B cell (primary cell): Measurements from ENCODE around the gene DOCK4. TPM values are rescaled to one million over a fixed set of nuclear protein-coding genes. Genes with fewer than 3 reads are reported as not detected.

Experiments
- ATAC-seq: fragments of 200-7000 bp; cut with Tn5 transposase; one replicate; pipeline ENCODE4 v1.10.0; 2021; ENCODE audit warnings: low read depth, mild to moderate bottlenecking, moderate number of reproducible peaks, moderate library complexity
- CTCF ChIA-PET: fragments of 350-600 bp; sonication (Branson Sonifier 250); formaldehyde crosslinking; loops from one replicate; lab custom pipeline; 2021; ENCODE audit warnings: antibody characterized with exemption, inconsistent platforms; lab: Charles Lee
- POLR2A ChIA-PET: fragments of 350-600 bp; sonication (Branson Sonifier 250); formaldehyde crosslinking; loops from one replicate; lab custom pipeline; 2021; ENCODE audit warnings: antibody characterized with exemption; lab: Charles Lee
- DNase-seq: peaks from one replicate; pipeline ENCODE4 v3.0.0; 2013
- H2AFZ ChIP-seq: 2 replicates; pipeline ENCODE4 v1.6.1; 2012; ENCODE audit warnings: mild to moderate bottlenecking, low read depth, low read length; ENCODE audit not compliant: insufficient read depth, poor library complexity, severe bottlenecking
- H3K27ac ChIP-seq, 2 donors: 1 replicate in 1 of 2; 2 replicates in 1 of 2; pipeline ENCODE4 v1.5.1; 2012 to 2013; ENCODE audit warnings: low read length in 2 of 2, mild to moderate bottlenecking in 2 of 2, moderate library complexity in 1 of 2
- H3K27me3 ChIP-seq, 4 experiments: fragments of 200-600 bp in 1 of 4; sonication (generic) in 1 of 4; replicated peaks in 1 of 4; 1 replicate in 2 of 4; 2 replicates in 2 of 4; pipeline versions ENCODE4 v1.6.1 to v1.7.0; 2013 to 2016; ENCODE audit warnings: low read length in 3 of 4, mild to moderate bottlenecking in 2 of 4, mixed read lengths in 1 of 4, moderate library complexity in 1 of 4; ENCODE audit not compliant: insufficient read depth in 4 of 4, control insufficient read depth in 3 of 4; ENCODE audit errors: control extremely low read depth in 1 of 4
- H3K36me3 ChIP-seq, 2 experiments: replicated peaks in 1 of 2; 1 replicate in 1 of 2; 2 replicates in 1 of 2; pipeline versions ENCODE4 v1.6.1 to v1.7.1; 2013; ENCODE audit warnings: low read length in 1 of 2; ENCODE audit not compliant: insufficient read depth in 2 of 2, control insufficient read depth in 1 of 2; ENCODE audit errors: control extremely low read depth in 1 of 2, extremely low read depth in 1 of 2
- H3K4me1 ChIP-seq, 2 donors: fragments of 200-600 bp in 1 of 2; sonication (generic) in 1 of 2; 1 replicate in 1 of 2; 2 replicates in 1 of 2; pipeline versions ENCODE4 v1.5.1 to v1.6.1; 2013 to 2017; ENCODE audit warnings: low read length in 2 of 2; ENCODE audit not compliant: control insufficient read depth in 2 of 2, insufficient read depth in 2 of 2
- H3K4me2 ChIP-seq: replicated peaks from 2 replicates; pipeline ENCODE3; 2012; ENCODE audit warnings: mild to moderate bottlenecking, low read depth, low read length; ENCODE audit not compliant: poor library complexity, severe bottlenecking
- H3K4me3 ChIP-seq, 5 experiments: fragments of 200-600 bp in 1 of 5; sonication (generic) in 1 of 5; 1 replicate in 3 of 5; 2 replicates in 2 of 5; pipeline versions ENCODE4 v1.5.1 to v1.7.0; 2011 to 2016; ENCODE audit warnings: low read length in 4 of 5, mild to moderate bottlenecking in 4 of 5, low read depth in 2 of 5, control low read depth in 1 of 5, moderate library complexity in 1 of 5; ENCODE audit not compliant: insufficient read depth in 1 of 5; ENCODE audit errors: control extremely low read depth in 1 of 5, extremely low read depth in 1 of 5
- H3K79me2 ChIP-seq: fragments of 200-600 bp; sonication (generic); one replicate; pipeline ENCODE4 v1.6.0; 2016; ENCODE audit warnings: low read length; ENCODE audit not compliant: control insufficient read depth, insufficient read depth
- H3K9ac ChIP-seq: fragments of 200-600 bp; sonication (generic); 2 replicates; pipeline ENCODE4 v1.6.1; 2017; ENCODE audit warnings: mild to moderate bottlenecking, low read length, moderate library complexity
- H3K9me3 ChIP-seq, 3 donors: one replicate each; pipeline versions ENCODE4 v1.6.1 to v1.7.1; 2013; ENCODE audit warnings: low read length in 2 of 3; ENCODE audit not compliant: control insufficient read depth in 2 of 3, insufficient read depth in 1 of 3; ENCODE audit errors: control extremely low read depth in 1 of 3
- H4K20me1 ChIP-seq: 2 replicates; pipeline ENCODE4 v1.6.0; 2012; ENCODE audit warnings: mild to moderate bottlenecking, low read length; ENCODE audit not compliant: insufficient read depth, control insufficient read depth, poor library complexity, severe bottlenecking
- H3K27ac Mint-ChIP-seq: one replicate; pipeline ENCODE4 v1.8.0; 2021; ENCODE audit warnings: mixed read lengths
- H3K27me3 Mint-ChIP-seq: one replicate; pipeline ENCODE4 v1.8.0; 2021; ENCODE audit warnings: mixed read lengths
- H3K4me1 Mint-ChIP-seq: one replicate; pipeline ENCODE4 v1.8.0; 2021; ENCODE audit warnings: mixed read lengths
- H3K4me3 Mint-ChIP-seq: one replicate; pipeline ENCODE4 v1.8.0; 2021; ENCODE audit warnings: mixed read lengths
- H3K9me3 Mint-ChIP-seq: one replicate; pipeline ENCODE4 v1.8.0; 2022; ENCODE audit warnings: mixed read lengths; ENCODE audit not compliant: insufficient read depth
- CTCF ChIP-seq: fragments of 200-600 bp; IDR thresholded peaks from one replicate; pipeline ENCODE4 v1.8.0; 2022; ENCODE audit warnings: antibody characterized with exemption, mild to moderate bottlenecking
- EZH2 ChIP-seq: IDR thresholded peaks from 2 replicates; pipeline ENCODE4 v1.6.1; 2012; ENCODE audit warnings: borderline replicate concordance, low read depth, mild to moderate bottlenecking, moderate library complexity, low read length; ENCODE audit not compliant: insufficient read depth, poor library complexity, severe bottlenecking
- WGBS: methylation state at CpG from one replicate; pipeline ENCODE4 v1.1.5; 2013; ENCODE audit warnings: missing lambda C conversion rate; ENCODE audit not compliant: insufficient coverage; 5-methylcytosine and 5-hydroxymethylcytosine counted together
- intact Hi-C: fragments of 100-400 bp; cut with micrococcal nuclease; formaldehyde crosslinking; loops from one replicate; pipeline ENCODE4 v1.10.0; 2022
- polyA plus RNA-seq: library from polyadenylated mRNA; depleted of rRNA; stranded (reverse); fragments of >200 nt; gene quantifications from 2 replicates; pipeline ENCODE4 v1.2.3, GENCODE V29; 2012
- total RNA-seq, 2 donors: library from RNA; stranded (reverse); fragments of 120-200 nt in 1 of 2; gene quantifications; 1 replicate in 1 of 2; 2 replicates in 1 of 2; pipeline versions ENCODE4 v1.2.3 to v1.2.4, GENCODE V29; 2013 to 2022

The DOCK4 gene
- total and polyA plus RNA-seq, 2 donors (not counting 1 experiment from before 2014, with no cell fraction given): 0.03 to 4.1 TPM

GRCh38 chr7:111867348-111867931 lies 338.8 kb downstream of the DOCK4 start:
- TF ChIP-seq EZH2 (no peak), CTCF (no peak)
- H3K4me3 Mint-ChIP-seq: no peak overlapping the region
- ATAC-seq: no peak
- H3K9ac ChIP-seq: no peak overlapping the region
- H3K79me2 ChIP-seq: no peaks in the 10 kb centered on the region
- H3K27me3 ChIP-seq: no peaks in the 10 kb centered on the region
- 91% methylated on average over 3 of the region's 5 CpGs for WGBS
- no peaks in the 10 kb centered on the region for H3K9me3 ChIP-seq
- no peaks in the 10 kb centered on the region for H3K4me1 ChIP-seq
- H3K27ac Mint-ChIP-seq: no peak overlapping the region
- H3K9me3 Mint-ChIP-seq: no peaks in the 10 kb centered on the region
- H4K20me1 ChIP-seq: no peaks in the 10 kb centered on the region
- H3K27ac ChIP-seq: no peak overlapping the region
- H2AFZ ChIP-seq: no peak overlapping the region
- DNase-seq: no peak
- intact Hi-C loops: no loop called here
- H3K4me2 ChIP-seq: no peak overlapping the region
- H3K36me3 ChIP-seq: no peaks in the 10 kb centered on the region
- H3K4me3 ChIP-seq: no peak overlapping the region
- POLR2A ChIA-PET: no interaction called here
- no peaks in the 10 kb centered on the region for H3K27me3 Mint-ChIP-seq
- H3K4me1 Mint-ChIP-seq: no peaks in the 10 kb centered on the region
- CTCF ChIA-PET: no interaction called here

- Histone ChIP-seq H3K4me1 (no peaks in the 10 kb centered on the region), H3K4me3 (no peak overlapping the region), H4K20me1 (no peaks in the 10 kb centered on the region), H3K4me2 (no peak overlapping the region), H3K9ac (no peak overlapping the region), H2AFZ (no peak overlapping the region), H3K27ac (no peak overlapping the region), H3K36me3 (no peaks in the 10 kb centered on the region), H3K79me2 (no peaks in the 10 kb centered on the region), H3K9me3 (no peaks in the 10 kb centered on the region), H3K27me3 (no peaks in the 10 kb centered on the region)
- Mint-ChIP-seq H3K4me3 (no peak overlapping the region), H3K27ac (no peak overlapping the region), H3K27me3 (no peaks in the 10 kb centered on the region), H3K4me1 (no peaks in the 10 kb centered on the region), H3K9me3 (no peaks in the 10 kb centered on the region)
- no peak for ATAC-seq
- WGBS: no CpG with 5 or more reads among the region's 2 CpGs
- intact Hi-C loops: no loop called here
- no peak for DNase-seq
- ChIA-PET POLR2A (no interaction called here), CTCF (no interaction called here)
- TF ChIP-seq CTCF (no peak), EZH2 (no peak)
These were observed 339.4 kb downstream of the DOCK4 start for GRCh38 chr7:111866787-111867186.
